NK-92 treated with Interleukin-12 subunit alpha and Interleukin-12 subunit beta, amount 100 ng/mL, for 24 hours (cell line): ENCODE results near the gene WNT7B.

Experiments used
- DNase-seq: peaks from one replicate; lab custom pipeline; 2025; lab: John Stamatoyannopoulos, UW

The WNT7B gene

DNA sequence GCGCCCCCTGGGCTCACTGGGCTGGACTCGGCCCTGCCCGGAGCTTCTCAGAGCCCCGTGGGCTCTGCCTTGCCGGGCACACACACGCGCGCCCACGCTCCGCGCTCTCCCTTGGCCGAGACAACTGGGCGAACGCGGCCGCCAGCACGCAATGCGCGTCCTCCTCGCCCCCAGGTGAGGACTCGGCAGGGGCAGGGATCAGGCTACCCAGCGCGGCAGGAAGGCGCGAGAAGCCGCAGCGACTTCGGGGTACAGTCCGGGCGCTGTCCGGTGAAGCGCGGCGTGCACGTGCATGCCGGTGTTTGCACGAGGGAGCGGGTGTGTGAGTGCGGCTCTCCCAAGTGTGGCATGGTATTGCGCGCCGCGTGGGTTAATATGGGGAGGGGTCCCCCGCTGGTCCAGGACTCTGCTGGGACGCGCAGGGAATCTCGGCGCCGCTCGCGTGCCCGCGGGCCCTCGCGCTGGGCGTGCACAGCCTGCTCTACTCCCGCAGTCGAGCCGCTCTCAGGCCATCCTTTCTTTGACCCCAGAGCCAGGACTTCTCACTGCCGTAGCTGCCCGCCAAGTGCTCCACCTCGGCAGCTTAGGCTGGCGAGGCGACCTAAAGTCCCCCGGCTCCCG, 5.4 kb downstream of the WNT7B start:
- no peak for DNase-seq

DNA sequence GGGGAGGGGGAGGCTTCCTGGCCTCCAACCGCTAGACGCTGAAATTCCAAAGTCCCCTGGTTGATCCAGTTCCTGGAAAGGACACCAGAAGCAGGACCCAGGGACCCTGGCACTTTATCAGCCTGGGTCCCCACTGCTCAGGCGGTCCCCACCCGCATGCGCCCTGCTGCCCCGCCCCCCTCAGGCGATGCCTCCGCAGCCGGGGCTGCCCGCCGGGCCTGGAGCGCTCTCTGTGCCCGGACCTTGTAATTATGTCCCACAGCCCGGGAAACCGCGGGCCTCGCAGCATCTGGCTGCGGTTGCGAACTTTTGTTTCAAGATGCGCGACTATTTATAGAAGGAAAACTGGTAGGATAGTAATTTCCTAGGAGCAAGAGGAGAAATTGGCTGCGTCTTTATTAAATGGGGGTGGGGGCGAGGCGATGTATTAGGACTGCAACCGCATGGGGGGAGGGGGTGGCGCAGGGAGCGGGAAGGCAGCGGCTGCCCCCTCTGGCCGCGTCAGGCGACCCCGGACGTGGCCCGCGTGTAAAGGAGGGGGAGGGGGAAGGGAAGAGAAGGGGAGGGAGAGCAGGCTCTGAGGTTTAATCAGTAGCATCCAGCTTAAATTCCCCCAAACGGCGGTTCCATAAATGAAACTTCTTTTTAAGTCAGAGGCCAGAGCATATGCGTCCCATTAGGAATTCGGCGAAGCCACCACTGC, 6.1 kb downstream of the WNT7B start:
- no peak for DNase-seq

DNA sequence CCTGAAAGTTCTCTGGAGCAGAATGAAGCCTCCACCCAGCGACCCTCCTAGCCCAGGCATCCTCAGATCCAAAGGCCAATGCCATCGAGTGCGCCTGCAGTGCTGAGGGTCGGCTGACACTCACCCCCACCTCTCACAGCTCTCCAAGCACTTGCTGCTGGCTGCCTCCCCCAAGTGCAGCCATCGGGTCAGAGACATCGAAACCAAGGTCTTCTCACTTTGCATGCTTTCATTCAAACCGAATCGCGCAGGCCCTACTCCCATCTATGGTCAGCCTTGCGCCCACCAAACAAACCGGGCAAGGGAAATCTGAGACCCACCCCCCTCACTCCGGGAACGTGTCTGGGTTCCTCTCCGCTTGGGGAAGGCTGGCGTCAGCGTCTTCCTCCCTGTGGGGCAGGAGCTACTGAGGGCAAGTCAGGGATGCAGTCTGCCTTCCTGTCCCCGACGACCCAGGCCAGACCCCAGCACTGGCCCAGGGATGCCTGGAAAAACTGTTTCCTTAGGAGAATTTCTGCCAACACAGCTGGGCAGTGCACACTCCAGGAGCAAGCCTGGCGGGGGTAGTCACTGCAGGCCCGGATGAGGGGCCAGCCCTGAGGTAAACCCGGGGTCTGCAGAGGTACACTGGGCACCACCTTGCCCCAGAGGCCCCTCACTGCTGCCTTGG, 7.0 kb downstream of the WNT7B start:
- no peak for DNase-seq

GRCh38 chr22:45969414-45969799, 7.6 kb downstream of the WNT7B start:
- no peak for DNase-seq

GRCh38 chr22:45968751-45969413, 8.1 kb downstream of the WNT7B start:
- DNase-seq: no peak

- DNase-seq: no peak
Observed at GRCh38 chr22:45968003-45968650, 8.8 kb downstream of the WNT7B start.

DNA sequence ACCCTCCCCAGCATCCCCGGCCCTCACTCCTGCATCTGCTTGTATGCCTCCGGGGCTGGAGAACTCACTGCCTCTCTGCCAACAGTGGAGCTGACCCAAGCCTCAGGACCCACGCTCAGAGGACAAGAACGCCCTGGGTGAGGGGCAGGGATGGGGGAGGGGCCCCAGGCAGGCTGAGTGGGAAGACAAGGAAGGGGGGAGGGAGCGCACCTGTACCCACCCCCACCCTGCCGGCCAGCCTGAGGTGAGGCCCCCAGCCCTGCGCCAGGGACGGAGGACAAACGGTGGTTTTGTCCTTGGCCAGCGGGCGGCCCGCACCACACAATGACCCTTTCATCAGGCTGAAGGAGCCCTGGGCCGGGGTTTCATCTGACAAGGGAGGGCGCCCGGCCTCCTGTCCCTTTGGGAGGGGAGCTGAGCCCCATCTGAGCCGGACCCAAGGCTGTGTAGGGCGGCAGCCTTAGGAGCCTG, 10.0 kb downstream of the WNT7B start:
- DNase-seq: no peak

DNA sequence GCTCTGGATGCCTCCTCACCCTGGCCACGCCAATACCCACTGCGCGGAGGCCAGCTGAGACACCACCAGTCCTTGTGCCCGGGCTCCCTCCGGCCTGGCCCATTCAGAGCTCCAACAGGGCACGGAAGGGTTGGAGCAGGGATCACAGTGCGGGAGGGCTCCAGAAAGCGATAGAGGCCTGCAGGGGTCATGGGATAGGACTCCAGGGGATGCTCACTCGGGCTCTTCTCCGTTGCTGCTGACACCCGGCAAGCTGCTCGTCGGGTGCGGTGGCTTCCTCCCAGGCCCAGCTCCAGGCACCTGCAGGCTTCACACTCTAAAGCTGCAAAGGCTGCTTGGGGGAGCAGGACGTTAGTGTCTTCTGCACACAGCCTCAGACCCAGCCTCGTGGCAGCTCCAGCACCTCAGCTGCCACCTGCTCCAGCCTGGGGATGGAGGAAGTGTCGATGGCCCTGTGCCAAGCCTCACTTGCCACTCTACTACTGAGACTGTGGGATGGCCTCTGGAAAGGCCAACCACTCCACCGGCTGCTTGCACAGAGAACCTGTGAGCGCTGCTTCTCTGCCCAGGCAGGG, 10.6 kb downstream of the WNT7B start:
- no peak for DNase-seq

- DNase-seq: no peak
Observed at GRCh38 chr22:45965563-45965962, 11.4 kb downstream of the WNT7B start.

DNA sequence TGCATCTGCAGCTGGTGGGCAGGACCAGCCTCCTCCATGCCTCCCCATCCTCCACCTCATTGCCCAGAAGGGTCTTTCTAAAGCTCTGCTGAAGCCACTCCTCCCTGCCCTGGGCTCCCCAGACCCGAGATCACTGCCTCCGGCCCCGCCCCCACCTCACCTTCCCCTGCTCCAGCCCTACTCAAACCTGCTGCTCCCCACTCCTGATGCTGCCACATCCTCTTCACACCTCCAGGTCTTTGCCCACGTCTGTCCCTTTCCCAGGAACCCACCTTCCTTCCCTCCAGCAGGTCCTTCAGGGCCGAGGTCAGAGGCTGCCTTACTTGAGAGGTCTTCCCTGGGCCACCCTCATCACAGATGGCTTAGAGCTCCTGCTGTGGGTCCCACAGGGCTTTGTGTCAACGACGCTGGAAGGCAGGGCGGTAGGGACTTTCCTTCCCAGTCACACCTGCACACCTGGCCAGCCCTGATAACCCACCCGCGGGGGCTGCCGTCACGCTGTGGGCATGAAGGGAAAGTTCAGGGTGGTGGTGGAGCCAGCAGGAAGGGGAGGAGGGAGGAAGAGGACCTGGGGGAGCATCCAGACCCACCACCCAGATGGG, 11.9 kb downstream of the WNT7B start:
- DNase-seq: no peak

DNA sequence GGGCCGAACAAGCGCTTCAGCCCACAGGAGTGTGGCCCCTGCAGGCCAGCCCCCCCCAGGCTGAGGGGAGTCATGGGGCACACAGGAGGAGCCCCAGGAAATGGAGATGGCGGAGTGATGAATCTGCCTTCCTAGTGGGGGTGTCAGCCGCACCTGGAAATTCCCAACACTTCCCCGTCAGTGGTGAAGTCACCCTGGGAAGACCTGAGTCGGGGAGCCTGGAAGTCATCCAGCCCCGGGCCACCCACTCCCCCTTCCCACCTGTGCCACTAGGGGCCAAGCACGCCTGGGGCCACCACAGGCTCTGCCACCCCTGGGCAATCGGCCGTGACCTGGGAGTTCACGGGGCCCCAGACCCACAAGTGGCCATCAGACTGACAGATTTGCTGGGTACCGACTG, 12.6 kb downstream of the WNT7B start:
- DNase-seq: no peak

GRCh38 chr22:45963821-45964220, 13.1 kb downstream of the WNT7B start:
- no peak for DNase-seq

DNA sequence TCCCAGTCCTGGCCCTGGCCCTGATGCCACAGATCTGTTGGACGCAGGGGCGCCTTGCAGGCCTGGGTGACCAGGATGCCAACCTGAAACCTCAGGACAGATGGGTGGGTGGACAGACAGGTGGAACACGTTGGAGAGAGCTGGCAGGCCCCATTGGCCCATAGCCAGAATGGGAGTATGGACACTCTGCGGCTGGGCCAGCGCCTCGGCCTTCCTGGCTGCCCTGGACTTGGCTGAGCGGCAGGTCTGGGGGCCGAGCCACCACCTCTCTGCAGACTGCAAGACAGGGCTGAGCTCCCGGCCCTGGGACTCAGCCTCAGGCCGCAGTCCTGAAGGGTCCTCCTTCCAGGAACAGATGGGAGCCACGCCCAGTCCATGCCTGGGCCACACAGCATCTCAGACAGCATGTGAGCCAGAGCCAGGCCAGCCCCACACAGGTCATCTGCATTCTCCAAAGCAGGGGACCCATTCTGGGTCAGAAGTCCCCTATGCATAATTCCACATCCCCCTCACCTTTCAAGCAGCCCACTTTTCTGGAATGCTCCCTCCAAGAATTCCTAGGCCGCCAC, 14.1 kb downstream of the WNT7B start:
- DNase-seq: no peak

GRCh38 chr22:45962434-45962718, 14.6 kb downstream of the WNT7B start:
- DNase-seq: no peak

DNA sequence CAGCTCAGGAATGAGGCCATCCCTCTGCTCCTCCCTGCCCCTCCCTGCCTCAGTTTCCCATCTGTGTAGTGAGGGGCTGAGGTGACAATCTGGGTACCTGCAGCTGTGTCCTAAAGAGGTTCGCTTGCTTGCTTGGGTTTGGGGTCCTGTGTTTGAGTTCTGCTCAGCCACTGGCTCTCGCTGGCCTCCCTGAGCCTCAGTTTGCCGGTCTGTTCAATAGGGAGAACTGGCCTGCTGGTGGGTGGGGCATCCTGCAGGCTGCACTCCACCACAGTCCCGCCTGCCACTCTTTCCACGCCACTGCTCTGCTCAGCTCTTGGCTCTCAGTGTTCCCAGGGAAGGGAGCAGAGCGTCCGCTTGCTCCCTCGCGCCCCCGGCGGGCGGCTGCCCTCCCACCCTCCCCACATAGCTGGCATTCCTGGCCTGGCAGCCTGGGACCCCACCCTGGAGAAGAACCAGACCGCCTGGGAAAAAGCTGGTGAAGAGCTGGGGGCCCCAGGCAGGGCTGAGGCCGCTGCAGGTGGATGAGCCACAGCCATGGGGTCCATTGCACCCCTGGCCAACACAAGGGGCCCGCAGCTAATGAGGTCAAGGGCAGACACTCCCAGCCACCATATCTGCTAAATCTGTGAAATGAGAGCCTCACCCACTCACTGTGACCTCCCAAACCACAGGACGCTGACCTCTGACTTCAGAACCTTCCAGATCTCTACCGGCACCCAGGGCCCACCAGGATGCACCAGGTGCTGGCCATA, 15.1 kb downstream of the WNT7B start:
- no peak for DNase-seq

- DNase-seq: no peak
Observed at GRCh38 chr22:45960477-45961386, 16.2 kb downstream of the WNT7B start.

- DNase-seq: no peak
Observed at GRCh38 chr22:45959719-45960476, 17.1 kb downstream of the WNT7B start.

DNA sequence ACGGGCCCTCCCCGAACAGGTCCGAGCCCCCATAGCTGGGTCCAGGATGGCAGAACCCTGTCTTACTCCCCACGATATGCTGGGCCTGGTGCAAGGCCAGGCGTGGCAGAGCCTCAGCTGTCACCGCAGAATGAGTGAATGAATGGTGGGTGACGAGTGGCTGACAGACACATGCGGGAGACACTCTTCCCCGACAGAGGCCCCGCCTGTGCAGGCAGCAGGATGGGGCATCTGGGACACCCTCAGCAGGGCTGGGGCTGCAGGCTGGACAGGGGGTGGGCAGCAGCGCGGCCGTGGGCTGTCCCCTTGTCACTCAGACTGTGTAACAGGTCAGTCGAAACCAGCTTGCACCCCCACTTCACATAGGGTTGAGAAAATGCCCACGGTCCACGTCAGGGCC, 18.0 kb downstream of the WNT7B start:
- no peak for DNase-seq

- DNase-seq: no peak
Observed at GRCh38 chr22:45957826-45958225, 19.1 kb downstream of the WNT7B start.
